ENCODE data around the gene INTS3.

GRCh38 chr1:153699768-153700167 is 28.1 kb upstream of the INTS3 start:
- TF ChIP-seq GATA2 (IDR thresholded peaks at IDR 0.05; ENCODE audit: insufficient read depth, insufficient read length, low read depth, low read length) (no peak), FOS (IDR thresholded peaks at IDR 0.05; ENCODE audit: borderline replicate concordance, insufficient read depth, low read length) (no peak), CTCF (IDR thresholded peaks at IDR 0.05; ENCODE audit: extremely low read depth in 1 of 2, insufficient read depth in 1 of 2, low read depth in 1 of 2, low read length in 2 of 2) (no peak), POLR2A (IDR thresholded peaks at IDR 0.05; ENCODE audit: low read depth, low read length) (no peak), MAX (IDR thresholded peaks at IDR 0.05; ENCODE audit: insufficient read depth, insufficient read length) (no peak), EZH2 (IDR thresholded peaks at IDR 0.05; ENCODE audit: borderline replicate concordance, low read depth, low read length, severe bottlenecking) (no peak)
